Keratinocyte (primary cell): Measurements from ENCODE around the gene LYZL4.

ENCODE experiments used
- EZH2 ChIP-seq: IDR thresholded peaks from one replicate; pipeline ENCODE4 v1.6.1; 2012; ENCODE audit warnings: inconsistent platforms, mild to moderate bottlenecking, low read length, moderate library complexity
- TF ChIP-seq, protein P1 (sequence below), 3 experiments: IDR thresholded peaks in 1 of 3; conservative IDR thresholded peaks in 1 of 3; optimal IDR thresholded peaks in 1 of 3; 2 replicates in 2 of 3; 3 replicates in 1 of 3; pipeline versions ENCODE3 to v1.5.1; 2011; ENCODE audit warnings: low read length in 3 of 3, mild to moderate bottlenecking in 3 of 3, moderate library complexity in 2 of 3, control low read depth in 1 of 3, inconsistent platforms in 1 of 3; ENCODE audit not compliant: insufficient read depth in 2 of 3; ENCODE audit errors: extremely low read depth in 1 of 3

DNA sequence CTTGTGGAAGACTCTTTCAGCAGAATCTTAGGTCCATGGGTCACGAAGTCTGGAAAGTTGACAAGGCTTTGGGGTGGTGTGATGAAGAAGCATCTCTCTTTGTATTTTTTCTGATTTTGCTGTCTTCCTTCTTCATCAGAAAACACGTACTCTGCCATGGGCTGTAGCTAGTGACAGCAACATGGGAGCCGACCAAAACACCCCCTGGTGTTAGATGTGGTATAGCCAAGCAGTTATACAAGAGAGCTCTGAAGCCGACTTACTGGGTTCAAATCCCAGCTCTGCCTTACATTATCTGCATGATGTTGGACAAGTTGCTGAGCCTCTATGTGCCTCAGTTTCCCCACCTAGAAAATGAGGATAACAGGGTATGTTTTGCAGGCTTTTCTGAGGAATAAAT lies 32.9 kb upstream of the LYZL4 start:
- TF ChIP-seq, protein P1, sequence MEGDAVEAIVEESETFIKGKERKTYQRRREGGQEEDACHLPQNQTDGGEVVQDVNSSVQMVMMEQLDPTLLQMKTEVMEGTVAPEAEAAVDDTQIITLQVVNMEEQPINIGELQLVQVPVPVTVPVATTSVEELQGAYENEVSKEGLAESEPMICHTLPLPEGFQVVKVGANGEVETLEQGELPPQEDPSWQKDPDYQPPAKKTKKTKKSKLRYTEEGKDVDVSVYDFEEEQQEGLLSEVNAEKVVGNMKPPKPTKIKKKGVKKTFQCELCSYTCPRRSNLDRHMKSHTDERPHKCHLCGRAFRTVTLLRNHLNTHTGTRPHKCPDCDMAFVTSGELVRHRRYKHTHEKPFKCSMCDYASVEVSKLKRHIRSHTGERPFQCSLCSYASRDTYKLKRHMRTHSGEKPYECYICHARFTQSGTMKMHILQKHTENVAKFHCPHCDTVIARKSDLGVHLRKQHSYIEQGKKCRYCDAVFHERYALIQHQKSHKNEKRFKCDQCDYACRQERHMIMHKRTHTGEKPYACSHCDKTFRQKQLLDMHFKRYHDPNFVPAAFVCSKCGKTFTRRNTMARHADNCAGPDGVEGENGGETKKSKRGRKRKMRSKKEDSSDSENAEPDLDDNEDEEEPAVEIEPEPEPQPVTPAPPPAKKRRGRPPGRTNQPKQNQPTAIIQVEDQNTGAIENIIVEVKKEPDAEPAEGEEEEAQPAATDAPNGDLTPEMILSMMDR (optimal IDR thresholded peaks at IDR 0.05 in 1 of 3, IDR thresholded peaks at IDR 0.05 in 1 of 3, conservative IDR thresholded peaks at IDR 0.05 in 1 of 3; ENCODE audit: extremely low read depth in 1 of 3, insufficient read depth in 2 of 3, low read length in 3 of 3): no peak
- TF ChIP-seq EZH2: no peak
